ENCODE data around the gene DPY30.

- TF ChIP-seq CTCF (conservative IDR thresholded peaks at IDR 0.05; ENCODE audit: low read depth in 2 of 2) = no peak
- TF ChIP-seq EZH2 (IDR thresholded peaks at IDR 0.05; ENCODE audit: low read depth, unreplicated experiment) = no peak
- no peak for TF ChIP-seq REST (IDR thresholded peaks at IDR 0.05; ENCODE audit: unreplicated experiment)
Observed at GRCh38 chr2:31999438-31999837, 40.2 kb downstream of the DPY30 start.
